ENCODE measurements around the gene RPTOR.

Gene RPTOR

DNA sequence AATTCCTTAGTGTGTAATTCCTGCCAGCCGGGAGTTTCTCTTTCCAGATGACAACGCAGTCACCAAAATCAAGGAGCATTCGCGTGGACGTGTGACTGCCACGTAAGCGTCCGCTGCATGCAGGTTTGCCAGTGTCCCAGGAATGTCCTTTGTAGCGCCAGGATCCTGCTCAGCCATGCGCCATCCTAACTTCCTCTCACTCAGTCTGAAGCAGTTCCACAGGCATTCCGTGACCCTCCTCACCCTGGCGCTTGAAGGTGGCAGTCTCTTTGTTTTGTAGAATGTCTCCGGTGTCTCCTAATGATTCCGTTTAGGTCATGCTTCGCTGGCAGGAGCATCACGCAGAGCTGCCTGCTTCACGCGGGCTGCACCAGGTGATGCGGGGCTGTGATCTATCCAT lies 88.6 kb downstream of the RPTOR start:
- H3K79me2 ChIP-seq (ENCODE audit: control insufficient read depth, insufficient read depth, low read length) = peaks cover 16% of the 10 kb centered on the region
- no peak overlapping the region for H3K23ac ChIP-seq (ENCODE audit: low read length)
- H3K56ac ChIP-seq (ENCODE audit: low read length) = no peak overlapping the region
- no peak overlapping the region for H3K27ac ChIP-seq (ENCODE audit: low read depth, low read length)
- H3K9ac ChIP-seq (ENCODE audit: low read length) = no peak overlapping the region
- no peak overlapping the region for H2BK15ac ChIP-seq (replicated peaks; ENCODE audit: low read depth)
- peaks cover 3% of the 10 kb centered on the region for H3K4me1 ChIP-seq (ENCODE audit: control insufficient read depth, low read depth, low read length)
- DNase-seq = no peak
- no peak overlapping the region for H3K4me2 ChIP-seq (ENCODE audit: low read length)
- no peak overlapping the region for H4K5ac ChIP-seq (ENCODE audit: low read length)
- no peaks in the 10 kb centered on the region for H3K27me3 ChIP-seq (ENCODE audit: insufficient read depth, low read length, poor library complexity)
- no peak overlapping the region for H2AK5ac ChIP-seq (ENCODE audit: low read length)
- no peak overlapping the region for H2BK5ac ChIP-seq (ENCODE audit: low read length)
- no peak overlapping the region for H4K8ac ChIP-seq (ENCODE audit: low read depth, low read length)
- no peak overlapping the region for H3K18ac ChIP-seq (ENCODE audit: low read length)
- no peak overlapping the region for H2BK120ac ChIP-seq (ENCODE audit: low read depth, low read length)
- no peak overlapping the region for H3K4ac ChIP-seq (ENCODE audit: low read depth, low read length)
- no CpG with 5 or more reads among the region's 19 CpGs for WGBS (ENCODE audit: extremely low coverage, insufficient coverage, low lambda C conversion rate)
- peaks cover 33% of the 10 kb centered on the region for H3K79me1 ChIP-seq (ENCODE audit: low read length)
- no peak overlapping the region for H3K4me3 ChIP-seq (ENCODE audit: low read length)
- no peaks in the 10 kb centered on the region for H3K36me3 ChIP-seq (ENCODE audit: control insufficient read depth, insufficient read depth, low read length)

DNA sequence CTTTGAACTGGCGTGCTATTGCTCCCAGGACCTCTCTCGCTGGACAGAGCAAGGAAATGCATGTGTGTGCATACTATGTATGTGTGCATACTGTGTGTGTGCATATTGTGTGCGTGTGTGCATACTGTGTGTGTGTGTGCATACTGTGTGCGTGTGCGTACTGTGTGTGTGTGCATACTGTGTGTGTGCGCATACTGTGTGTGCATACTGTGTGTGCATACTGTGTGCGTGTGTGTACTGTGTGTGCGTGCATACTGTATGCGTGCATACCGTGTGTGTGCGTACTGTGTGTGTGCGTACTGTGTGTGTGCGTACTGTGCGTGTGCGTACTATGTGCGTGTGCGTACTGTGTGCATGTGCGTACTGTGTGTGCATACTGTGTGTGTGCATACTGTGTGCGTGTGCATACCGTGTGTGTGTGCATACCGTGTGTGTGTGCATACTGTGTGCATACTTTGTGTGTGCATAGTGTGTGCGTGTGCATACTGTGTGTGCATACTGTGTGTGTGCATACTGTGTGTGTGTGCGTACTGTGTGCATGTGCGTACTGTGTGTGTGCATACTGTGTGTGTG lies 89.4 kb downstream of the RPTOR start:
- H3K4me1 ChIP-seq (ENCODE audit: control insufficient read depth, low read depth, low read length) = peaks cover 3% of the 10 kb centered on the region
- H3K4me2 ChIP-seq (ENCODE audit: low read length) = no peak overlapping the region
- H2BK15ac ChIP-seq (replicated peaks; ENCODE audit: low read depth) = no peak overlapping the region
- H3K4me3 ChIP-seq (ENCODE audit: low read length) = no peak overlapping the region
- no peak overlapping the region for H3K18ac ChIP-seq (ENCODE audit: low read length)
- H2BK5ac ChIP-seq (ENCODE audit: low read length) = no peak overlapping the region
- no peak overlapping the region for H4K5ac ChIP-seq (ENCODE audit: low read length)
- no peak overlapping the region for H2BK120ac ChIP-seq (ENCODE audit: low read depth, low read length)
- no CpG with 5 or more reads among the region's 24 CpGs for WGBS (ENCODE audit: extremely low coverage, insufficient coverage, low lambda C conversion rate)
- H4K8ac ChIP-seq (ENCODE audit: low read depth, low read length) = no peak overlapping the region
- peaks cover 36% of the 10 kb centered on the region for H3K79me1 ChIP-seq (ENCODE audit: low read length)
- no peak overlapping the region for H2AK5ac ChIP-seq (ENCODE audit: low read length)
- no peaks in the 10 kb centered on the region for H3K36me3 ChIP-seq (ENCODE audit: control insufficient read depth, insufficient read depth, low read length)
- no peak overlapping the region for H3K23ac ChIP-seq (ENCODE audit: low read length)
- H3K79me2 ChIP-seq (ENCODE audit: control insufficient read depth, insufficient read depth, low read length) = peaks cover 16% of the 10 kb centered on the region
- no peak overlapping the region for H3K4ac ChIP-seq (ENCODE audit: low read depth, low read length)
- no peaks in the 10 kb centered on the region for H3K27me3 ChIP-seq (ENCODE audit: insufficient read depth, low read length, poor library complexity)
- no peak overlapping the region for H3K56ac ChIP-seq (ENCODE audit: low read length)
- H3K27ac ChIP-seq (ENCODE audit: low read depth, low read length) = no peak overlapping the region
- no peak for DNase-seq
- no peak overlapping the region for H3K9ac ChIP-seq (ENCODE audit: low read length)

DNA sequence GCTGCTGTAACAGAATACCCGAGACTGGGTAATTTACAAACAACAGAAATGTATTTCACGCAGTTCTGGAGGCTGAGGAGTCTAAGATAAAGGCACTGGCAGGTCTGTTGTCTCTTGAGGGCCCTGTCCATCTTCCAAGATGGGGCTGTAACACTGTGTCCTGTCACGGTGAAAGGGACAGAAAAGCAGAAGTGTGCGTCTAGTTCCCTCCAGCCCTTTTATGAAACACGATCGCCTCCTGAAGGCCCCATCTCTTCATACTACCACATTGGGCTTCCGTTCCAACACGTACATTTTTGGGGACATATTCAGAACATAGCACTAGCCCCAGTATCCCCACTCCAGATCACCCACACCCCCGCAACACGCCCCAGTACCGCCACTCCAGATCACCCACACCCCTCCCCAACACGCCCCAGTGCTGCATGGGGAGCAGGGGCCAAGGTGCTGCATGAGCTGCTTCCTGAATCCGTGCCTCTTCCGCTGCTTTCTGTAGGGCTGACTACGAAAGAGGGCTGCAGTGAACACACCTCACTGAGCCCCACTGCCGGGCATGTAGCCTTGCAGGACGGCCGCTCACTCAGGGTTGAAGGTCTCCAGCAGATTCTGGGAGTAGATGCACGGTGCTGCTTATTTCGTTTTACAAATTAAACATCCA lies 91.9 kb downstream of the RPTOR start:
- peaks cover 35% of the 10 kb centered on the region for H3K79me1 ChIP-seq (ENCODE audit: low read length)
- H3K4me2 ChIP-seq (ENCODE audit: low read length) = no peak overlapping the region
- H2AK5ac ChIP-seq (ENCODE audit: low read length) = no peak overlapping the region
- H3K4ac ChIP-seq (ENCODE audit: low read depth, low read length) = no peak overlapping the region
- H3K4me1 ChIP-seq (ENCODE audit: control insufficient read depth, low read depth, low read length) = peaks cover 3% of the 10 kb centered on the region
- no peak overlapping the region for H3K9ac ChIP-seq (ENCODE audit: low read length)
- H3K27me3 ChIP-seq (ENCODE audit: insufficient read depth, low read length, poor library complexity) = no peaks in the 10 kb centered on the region
- no peak overlapping the region for H3K27ac ChIP-seq (ENCODE audit: low read depth, low read length)
- no peak for DNase-seq
- H3K4me3 ChIP-seq (ENCODE audit: low read length) = no peak overlapping the region
- no peak overlapping the region for H4K8ac ChIP-seq (ENCODE audit: low read depth, low read length)
- H3K36me3 ChIP-seq (ENCODE audit: control insufficient read depth, insufficient read depth, low read length) = no peaks in the 10 kb centered on the region
- H2BK120ac ChIP-seq (ENCODE audit: low read depth, low read length) = no peak overlapping the region
- no peak overlapping the region for H2BK15ac ChIP-seq (replicated peaks; ENCODE audit: low read depth)
- WGBS (ENCODE audit: extremely low coverage, insufficient coverage, low lambda C conversion rate) = no CpG with 5 or more reads among the region's 20 CpGs
- no peak overlapping the region for H3K18ac ChIP-seq (ENCODE audit: low read length)
- H2BK5ac ChIP-seq (ENCODE audit: low read length) = no peak overlapping the region
- peaks cover 19% of the 10 kb centered on the region for H3K79me2 ChIP-seq (ENCODE audit: control insufficient read depth, insufficient read depth, low read length)
- H3K23ac ChIP-seq (ENCODE audit: low read length) = no peak overlapping the region
- no peak overlapping the region for H4K5ac ChIP-seq (ENCODE audit: low read length)
- no peak overlapping the region for H3K56ac ChIP-seq (ENCODE audit: low read length)

DNA sequence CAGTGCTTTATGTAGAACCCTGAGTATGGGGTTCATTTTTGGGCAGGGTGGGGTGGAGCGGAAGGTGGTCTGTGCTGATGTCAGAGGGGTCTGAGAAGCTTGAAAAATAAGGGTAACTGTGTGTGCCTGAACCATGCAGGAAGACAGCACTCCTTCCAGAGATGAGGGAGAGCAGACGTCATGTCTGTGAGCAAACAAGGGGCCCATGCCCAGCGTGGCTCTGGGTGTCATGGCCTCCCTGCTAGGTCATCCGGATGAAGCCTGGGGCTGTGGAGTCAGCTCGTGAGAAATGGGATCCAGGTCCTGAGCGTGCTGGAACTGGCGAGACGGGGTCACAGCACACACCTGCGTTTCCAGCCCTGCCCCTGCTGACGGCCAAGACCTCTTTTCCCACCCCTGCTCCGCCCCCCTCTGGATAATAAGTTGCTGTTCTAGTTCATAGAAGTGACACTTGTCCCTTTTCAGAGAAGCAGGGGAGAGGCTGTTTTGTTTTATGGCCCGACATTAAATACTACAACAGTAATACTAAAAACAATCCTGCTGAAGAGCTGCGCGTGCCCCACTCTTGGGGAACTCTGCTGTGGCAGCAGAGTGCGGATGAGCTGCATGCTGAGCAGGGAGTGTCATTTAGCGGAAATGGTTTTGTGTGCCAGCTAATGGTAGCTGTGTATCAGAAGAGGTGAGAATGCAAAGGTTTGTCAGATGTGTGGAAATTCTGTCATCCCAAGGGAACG lies 92.6 kb downstream of the RPTOR start:
- Histone ChIP-seq H4K8ac (ENCODE audit: low read depth, low read length) (no peak overlapping the region), H3K9ac (ENCODE audit: low read length) (no peak overlapping the region), H3K27me3 (ENCODE audit: insufficient read depth, low read length, poor library complexity) (no peaks in the 10 kb centered on the region), H3K4me1 (ENCODE audit: control insufficient read depth, low read depth, low read length) (no peaks in the 10 kb centered on the region), H3K36me3 (ENCODE audit: control insufficient read depth, insufficient read depth, low read length) (no peaks in the 10 kb centered on the region), H3K4me3 (ENCODE audit: low read length) (no peak overlapping the region), H2BK120ac (ENCODE audit: low read depth, low read length) (no peak overlapping the region), H3K79me1 (ENCODE audit: low read length) (peaks cover 37% of the 10 kb centered on the region), H3K4ac (ENCODE audit: low read depth, low read length) (no peak overlapping the region), H3K23ac (ENCODE audit: low read length) (no peak overlapping the region), H3K79me2 (ENCODE audit: control insufficient read depth, insufficient read depth, low read length) (peaks cover 19% of the 10 kb centered on the region), H3K18ac (ENCODE audit: low read length) (no peak overlapping the region), H2BK15ac (replicated peaks; ENCODE audit: low read depth) (no peak overlapping the region), H3K4me2 (ENCODE audit: low read length) (no peak overlapping the region), H2AK5ac (ENCODE audit: low read length) (no peak overlapping the region), H2BK5ac (ENCODE audit: low read length) (no peak overlapping the region), H3K27ac (ENCODE audit: low read depth, low read length) (no peak overlapping the region), H3K56ac (ENCODE audit: low read length) (no peak overlapping the region), H4K5ac (ENCODE audit: low read length) (no peak overlapping the region)
- no CpG with 5 or more reads among the region's 17 CpGs for WGBS (ENCODE audit: extremely low coverage, insufficient coverage, low lambda C conversion rate)
- no peak for DNase-seq

DNA sequence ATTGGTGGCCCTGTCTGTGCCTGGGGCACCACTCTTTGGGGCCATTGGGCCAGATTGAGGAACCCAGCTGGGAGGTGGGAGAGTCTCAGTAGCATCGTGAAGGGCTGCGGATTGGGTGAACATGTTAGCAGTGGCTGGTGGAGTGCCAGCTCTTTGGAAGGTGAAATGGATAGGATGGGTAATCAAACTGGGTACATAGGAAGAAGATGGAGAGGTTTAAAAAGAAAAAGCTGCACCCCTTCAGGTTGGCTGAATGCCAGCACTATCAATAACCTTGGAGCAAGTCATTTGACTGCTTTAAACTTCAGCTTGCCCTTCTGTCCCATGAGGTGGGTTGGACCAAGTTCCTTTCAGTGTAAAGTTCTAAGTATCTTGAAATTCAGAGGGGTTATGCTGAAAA lies 95.0 kb downstream of the RPTOR start:
- H3K23ac ChIP-seq (ENCODE audit: low read length) = no peak overlapping the region
- no peak overlapping the region for H3K4me3 ChIP-seq (ENCODE audit: low read length)
- H4K8ac ChIP-seq (ENCODE audit: low read depth, low read length) = no peak overlapping the region
- H3K18ac ChIP-seq (ENCODE audit: low read length) = no peak overlapping the region
- no peak overlapping the region for H3K27ac ChIP-seq (ENCODE audit: low read depth, low read length)
- no peaks in the 10 kb centered on the region for H3K4me1 ChIP-seq (ENCODE audit: control insufficient read depth, low read depth, low read length)
- no peaks in the 10 kb centered on the region for H3K27me3 ChIP-seq (ENCODE audit: insufficient read depth, low read length, poor library complexity)
- no CpG with 5 or more reads among the region's 2 CpGs for WGBS (ENCODE audit: extremely low coverage, insufficient coverage, low lambda C conversion rate)
- no peak overlapping the region for H2BK120ac ChIP-seq (ENCODE audit: low read depth, low read length)
- no peak overlapping the region for H2BK5ac ChIP-seq (ENCODE audit: low read length)
- peaks cover 30% of the 10 kb centered on the region for H3K79me1 ChIP-seq (ENCODE audit: low read length)
- no peak overlapping the region for H4K5ac ChIP-seq (ENCODE audit: low read length)
- no peak overlapping the region for H2BK15ac ChIP-seq (replicated peaks; ENCODE audit: low read depth)
- DNase-seq = no peak
- no peak overlapping the region for H3K4ac ChIP-seq (ENCODE audit: low read depth, low read length)
- H3K79me2 ChIP-seq (ENCODE audit: control insufficient read depth, insufficient read depth, low read length) = peaks cover 11% of the 10 kb centered on the region
- no peaks in the 10 kb centered on the region for H3K36me3 ChIP-seq (ENCODE audit: control insufficient read depth, insufficient read depth, low read length)
- H2AK5ac ChIP-seq (ENCODE audit: low read length) = no peak overlapping the region
- H3K9ac ChIP-seq (ENCODE audit: low read length) = no peak overlapping the region
- no peak overlapping the region for H3K4me2 ChIP-seq (ENCODE audit: low read length)
- H3K56ac ChIP-seq (ENCODE audit: low read length) = no peak overlapping the region

Measured in mesendoderm (in vitro differentiated cells).